ENCODE measurements around the gene STEAP4.
"Not testable (repeated sequence)": the region's sequence is repeated elsewhere in the genome, so short reads cannot be mapped to it uniquely, and the experiment has no call there.

STEAP4 gene

GRCh38 chr7:88268858-88269257 lies 37.8 kb downstream of the STEAP4 start:
- Histone ChIP-seq H3K4me1 (ENCODE audit: control insufficient read depth, insufficient read depth, low read length) (peaks cover 5% of the 10 kb centered on the region; the same call in 1 of the 2 replicates), H3K27ac (ENCODE audit: low read depth, low read length) (no peak overlapping the region), H3K9me3 (ENCODE audit: control insufficient read depth, insufficient read depth, low read length) (no peaks in the 10 kb centered on the region; the same call in 1 of the 2 replicates), H3K36me3 (ENCODE audit: control insufficient read depth, insufficient read depth, low read length) (no peaks in the 10 kb centered on the region), H3K27me3 (ENCODE audit: control insufficient read depth, insufficient read depth, low read length) (no peaks in the 10 kb centered on the region), H3K9ac (ENCODE audit: low read depth, low read length) (no peak overlapping the region), H3K4me3 (ENCODE audit: low read depth, low read length) (no peak overlapping the region)

- Histone ChIP-seq H3K4me3 (ENCODE audit: low read depth, low read length) (no peak overlapping the region), H3K27ac (ENCODE audit: low read depth, low read length) (no peak overlapping the region), H3K36me3 (ENCODE audit: control insufficient read depth, insufficient read depth, low read length) (no peaks in the 10 kb centered on the region), H3K9me3 (ENCODE audit: control insufficient read depth, insufficient read depth, low read length) (no peaks in the 10 kb centered on the region; the same call in 1 of the 2 replicates), H3K27me3 (ENCODE audit: control insufficient read depth, insufficient read depth, low read length) (no peaks in the 10 kb centered on the region), H3K9ac (ENCODE audit: low read depth, low read length) (no peak overlapping the region), H3K4me1 (ENCODE audit: control insufficient read depth, insufficient read depth, low read length) (no peaks in the 10 kb centered on the region)
Measured at GRCh38 chr7:88268051-88268450, 38.6 kb downstream of the STEAP4 start.

GRCh38 chr7:88267421-88267820 lies 39.3 kb downstream of the STEAP4 start:
- Histone ChIP-seq H3K27ac (ENCODE audit: low read depth, low read length) (no peak overlapping the region), H3K36me3 (ENCODE audit: control insufficient read depth, insufficient read depth, low read length) (no peaks in the 10 kb centered on the region), H3K9ac (ENCODE audit: low read depth, low read length) (no peak overlapping the region), H3K9me3 (ENCODE audit: control insufficient read depth, insufficient read depth, low read length) (no peaks in the 10 kb centered on the region; the same call in 1 of the 2 replicates), H3K4me3 (ENCODE audit: low read depth, low read length) (no peak overlapping the region), H3K27me3 (ENCODE audit: control insufficient read depth, insufficient read depth, low read length) (no peaks in the 10 kb centered on the region), H3K4me1 (ENCODE audit: control insufficient read depth, insufficient read depth, low read length) (no peaks in the 10 kb centered on the region)

- H3K4me3 ChIP-seq (ENCODE audit: low read depth, low read length); H3K4me1 ChIP-seq (ENCODE audit: control insufficient read depth, insufficient read depth, low read length); H3K27ac ChIP-seq (ENCODE audit: low read depth, low read length); H3K36me3 ChIP-seq (ENCODE audit: control insufficient read depth, insufficient read depth, low read length); H3K9ac ChIP-seq (ENCODE audit: low read depth, low read length); H3K27me3 ChIP-seq (ENCODE audit: control insufficient read depth, insufficient read depth, low read length); H3K9me3 ChIP-seq (ENCODE audit: control insufficient read depth, insufficient read depth, low read length): not testable (repeated sequence)
Measured at GRCh38 chr7:88264987-88265386, 41.7 kb downstream of the STEAP4 start.

- Histone ChIP-seq H3K4me1 (ENCODE audit: control insufficient read depth, insufficient read depth, low read length) (no peaks in the 10 kb centered on the region), H3K27me3 (ENCODE audit: control insufficient read depth, insufficient read depth, low read length) (no peaks in the 10 kb centered on the region), H3K36me3 (ENCODE audit: control insufficient read depth, insufficient read depth, low read length) (no peaks in the 10 kb centered on the region), H3K9me3 (ENCODE audit: control insufficient read depth, insufficient read depth, low read length) (no peaks in the 10 kb centered on the region; the same call in 1 of the 2 replicates), H3K4me3 (ENCODE audit: low read depth, low read length) (no peak overlapping the region), H3K9ac (ENCODE audit: low read depth, low read length) (no peak overlapping the region), H3K27ac (ENCODE audit: low read depth, low read length) (no peak overlapping the region)
Measured at GRCh38 chr7:88262562-88262961, 44.1 kb downstream of the STEAP4 start.

GRCh38 chr7:88260719-88261118 lies 46.0 kb downstream of the STEAP4 start:
- Histone ChIP-seq H3K9me3 (ENCODE audit: control insufficient read depth, insufficient read depth, low read length) (no peaks in the 10 kb centered on the region; the same call in 1 of the 2 replicates), H3K4me1 (ENCODE audit: control insufficient read depth, insufficient read depth, low read length) (no peaks in the 10 kb centered on the region), H3K4me3 (ENCODE audit: low read depth, low read length) (no peak overlapping the region), H3K27me3 (ENCODE audit: control insufficient read depth, insufficient read depth, low read length) (no peaks in the 10 kb centered on the region), H3K27ac (ENCODE audit: low read depth, low read length) (no peak overlapping the region), H3K36me3 (ENCODE audit: control insufficient read depth, insufficient read depth, low read length) (no peaks in the 10 kb centered on the region), H3K9ac (ENCODE audit: low read depth, low read length) (no peak overlapping the region)

GRCh38 chr7:88259656-88260380 lies 46.9 kb downstream of the STEAP4 start:
- no peaks in the 10 kb centered on the region; the same call in 1 of the 2 replicates for H3K9me3 ChIP-seq (ENCODE audit: control insufficient read depth, insufficient read depth, low read length)
- no peak overlapping the region for H3K9ac ChIP-seq (ENCODE audit: low read depth, low read length)
- no peaks in the 10 kb centered on the region for H3K36me3 ChIP-seq (ENCODE audit: control insufficient read depth, insufficient read depth, low read length)
- no peak overlapping the region for H3K4me3 ChIP-seq (ENCODE audit: low read depth, low read length)
- H3K27me3 ChIP-seq (ENCODE audit: control insufficient read depth, insufficient read depth, low read length) = no peaks in the 10 kb centered on the region
- no peaks in the 10 kb centered on the region for H3K4me1 ChIP-seq (ENCODE audit: control insufficient read depth, insufficient read depth, low read length)
- no peak overlapping the region for H3K27ac ChIP-seq (ENCODE audit: low read depth, low read length)

GRCh38 chr7:88258296-88258695 lies 48.4 kb downstream of the STEAP4 start:
- H3K27ac ChIP-seq (ENCODE audit: low read depth, low read length); H3K9ac ChIP-seq (ENCODE audit: low read depth, low read length); H3K36me3 ChIP-seq (ENCODE audit: control insufficient read depth, insufficient read depth, low read length); H3K4me3 ChIP-seq (ENCODE audit: low read depth, low read length); H3K4me1 ChIP-seq (ENCODE audit: control insufficient read depth, insufficient read depth, low read length); H3K27me3 ChIP-seq (ENCODE audit: control insufficient read depth, insufficient read depth, low read length); H3K9me3 ChIP-seq (ENCODE audit: control insufficient read depth, insufficient read depth, low read length): not testable (repeated sequence)

- H3K4me1 ChIP-seq (ENCODE audit: control insufficient read depth, insufficient read depth, low read length) = no peaks in the 10 kb centered on the region
- peaks cover 5% of the 10 kb centered on the region for H3K9me3 ChIP-seq (ENCODE audit: control insufficient read depth, insufficient read depth, low read length)
- no peak overlapping the region for H3K27ac ChIP-seq (ENCODE audit: low read depth, low read length)
- no peaks in the 10 kb centered on the region for H3K27me3 ChIP-seq (ENCODE audit: control insufficient read depth, insufficient read depth, low read length)
- no peak overlapping the region for H3K4me3 ChIP-seq (ENCODE audit: low read depth, low read length)
- H3K9ac ChIP-seq (ENCODE audit: low read depth, low read length) = no peak overlapping the region
- no peaks in the 10 kb centered on the region for H3K36me3 ChIP-seq (ENCODE audit: control insufficient read depth, insufficient read depth, low read length)
Measured at GRCh38 chr7:88256906-88257305, 49.8 kb downstream of the STEAP4 start.

- Histone ChIP-seq H3K36me3 (ENCODE audit: control insufficient read depth, insufficient read depth, low read length) (no peaks in the 10 kb centered on the region), H3K4me1 (ENCODE audit: control insufficient read depth, insufficient read depth, low read length) (no peaks in the 10 kb centered on the region), H3K9me3 (ENCODE audit: control insufficient read depth, insufficient read depth, low read length) (peaks cover 5% of the 10 kb centered on the region), H3K27ac (ENCODE audit: low read depth, low read length) (no peak overlapping the region), H3K9ac (ENCODE audit: low read depth, low read length) (no peak overlapping the region), H3K27me3 (ENCODE audit: control insufficient read depth, insufficient read depth, low read length) (no peaks in the 10 kb centered on the region), H3K4me3 (ENCODE audit: low read depth, low read length) (no peak overlapping the region)
Measured at GRCh38 chr7:88254721-88255424, 51.8 kb downstream of the STEAP4 start.

GRCh38 chr7:88253640-88254039 lies 53.1 kb downstream of the STEAP4 start:
- H3K9me3 ChIP-seq (ENCODE audit: control insufficient read depth, insufficient read depth, low read length) = peaks cover 5% of the 10 kb centered on the region
- no peaks in the 10 kb centered on the region for H3K4me1 ChIP-seq (ENCODE audit: control insufficient read depth, insufficient read depth, low read length)
- H3K4me3 ChIP-seq (ENCODE audit: low read depth, low read length) = no peak overlapping the region
- H3K36me3 ChIP-seq (ENCODE audit: control insufficient read depth, insufficient read depth, low read length) = no peaks in the 10 kb centered on the region
- H3K27ac ChIP-seq (ENCODE audit: low read depth, low read length) = no peak overlapping the region
- H3K27me3 ChIP-seq (ENCODE audit: control insufficient read depth, insufficient read depth, low read length) = no peaks in the 10 kb centered on the region
- no peak overlapping the region for H3K9ac ChIP-seq (ENCODE audit: low read depth, low read length)

Data from HUES48 (cell line).